Measurements from ENCODE around the gene ASPG.

The ASPG gene

DNA sequence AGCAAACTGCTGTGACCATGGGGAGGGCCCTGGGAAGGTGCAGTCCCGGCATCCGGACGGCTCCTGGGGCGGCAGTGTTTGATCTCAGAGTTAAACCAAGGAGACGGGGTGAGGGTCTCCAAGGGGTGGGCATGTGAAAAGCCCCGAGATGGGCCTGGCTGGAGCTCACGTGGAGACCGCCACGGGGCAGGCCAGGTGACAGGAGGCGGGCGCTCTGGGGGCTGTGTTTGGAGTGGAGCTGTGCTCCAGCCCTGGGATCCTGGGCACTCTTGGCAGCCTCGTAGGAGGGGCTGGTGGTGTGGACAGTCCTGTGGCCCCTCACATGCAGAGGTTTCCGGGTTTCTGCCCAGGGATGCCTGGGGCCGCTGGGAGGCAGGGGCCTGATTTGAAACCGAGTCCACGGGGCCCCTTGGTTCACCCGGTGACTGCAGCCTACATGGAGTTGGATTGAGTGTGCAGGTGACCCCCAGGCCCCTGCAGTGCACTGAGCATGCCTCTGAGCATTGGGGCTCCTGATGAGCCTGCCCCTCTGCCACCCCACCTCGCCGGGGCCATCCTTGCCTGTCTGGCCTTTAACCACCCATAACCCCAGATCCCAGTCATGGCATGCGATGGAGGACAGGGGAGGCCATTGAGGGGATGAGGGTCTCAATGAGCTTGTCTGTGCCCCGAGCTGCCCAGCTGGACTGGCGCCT is 61.3 kb downstream of the ASPG start:
- DNase-seq (ENCODE audit: low spot score), result no peak
- in situ Hi-C loops (cut with MboI; ENCODE audit: low pct_unique_long_range_greater_than_20kb, low sequenced_read_pairs, unreplicated experiment), result no loop called here
- TF ChIP-seq CTCF (IDR thresholded peaks at IDR 0.05; ENCODE audit: extremely low read depth, insufficient read depth, missing control alignments), result no peak

DNA sequence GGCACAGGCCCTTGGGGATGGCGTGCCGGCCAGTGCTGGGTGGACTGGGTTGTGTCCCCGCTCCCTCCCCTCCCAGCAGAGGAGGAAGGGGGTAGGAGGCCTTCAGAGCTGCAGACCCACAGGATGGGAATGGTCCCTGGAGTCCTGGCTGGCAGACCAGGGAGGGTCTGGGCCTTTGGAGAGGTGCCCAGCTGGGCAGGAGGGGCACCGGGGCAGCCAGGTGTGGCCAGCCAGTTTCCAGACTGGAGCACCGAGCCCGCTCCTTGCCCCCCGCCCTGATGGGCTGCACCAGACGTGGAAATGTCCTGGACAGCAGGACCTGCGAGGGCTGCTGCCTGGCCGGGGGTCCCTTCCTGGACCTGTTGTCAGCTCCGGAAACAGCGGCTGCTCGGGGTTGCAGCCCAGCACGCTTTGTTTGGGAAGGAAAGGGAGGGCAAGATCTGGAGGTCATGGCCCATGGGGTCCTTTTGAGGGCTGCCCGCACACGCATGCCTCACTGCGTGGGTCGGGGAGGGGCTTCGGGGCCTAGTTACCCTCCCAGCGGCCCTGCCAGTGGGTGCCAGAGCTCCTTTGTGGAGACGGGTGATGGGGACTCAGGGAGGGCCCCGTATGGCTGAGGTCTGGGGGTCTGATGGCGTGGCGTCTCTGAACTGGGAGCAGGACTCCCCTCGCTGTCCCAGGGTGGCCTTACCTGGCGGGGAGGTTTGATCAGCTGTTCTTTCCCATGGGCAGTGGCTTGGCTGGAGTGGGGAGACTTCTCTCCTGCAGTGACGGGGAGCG is 62.0 kb downstream of the ASPG start:
- no peak for TF ChIP-seq CTCF (IDR thresholded peaks at IDR 0.05; ENCODE audit: extremely low read depth, insufficient read depth, missing control alignments)
- no peak for DNase-seq (ENCODE audit: low spot score)
- in situ Hi-C loops (cut with MboI; ENCODE audit: low pct_unique_long_range_greater_than_20kb, low sequenced_read_pairs, unreplicated experiment), result no loop called here

DNA sequence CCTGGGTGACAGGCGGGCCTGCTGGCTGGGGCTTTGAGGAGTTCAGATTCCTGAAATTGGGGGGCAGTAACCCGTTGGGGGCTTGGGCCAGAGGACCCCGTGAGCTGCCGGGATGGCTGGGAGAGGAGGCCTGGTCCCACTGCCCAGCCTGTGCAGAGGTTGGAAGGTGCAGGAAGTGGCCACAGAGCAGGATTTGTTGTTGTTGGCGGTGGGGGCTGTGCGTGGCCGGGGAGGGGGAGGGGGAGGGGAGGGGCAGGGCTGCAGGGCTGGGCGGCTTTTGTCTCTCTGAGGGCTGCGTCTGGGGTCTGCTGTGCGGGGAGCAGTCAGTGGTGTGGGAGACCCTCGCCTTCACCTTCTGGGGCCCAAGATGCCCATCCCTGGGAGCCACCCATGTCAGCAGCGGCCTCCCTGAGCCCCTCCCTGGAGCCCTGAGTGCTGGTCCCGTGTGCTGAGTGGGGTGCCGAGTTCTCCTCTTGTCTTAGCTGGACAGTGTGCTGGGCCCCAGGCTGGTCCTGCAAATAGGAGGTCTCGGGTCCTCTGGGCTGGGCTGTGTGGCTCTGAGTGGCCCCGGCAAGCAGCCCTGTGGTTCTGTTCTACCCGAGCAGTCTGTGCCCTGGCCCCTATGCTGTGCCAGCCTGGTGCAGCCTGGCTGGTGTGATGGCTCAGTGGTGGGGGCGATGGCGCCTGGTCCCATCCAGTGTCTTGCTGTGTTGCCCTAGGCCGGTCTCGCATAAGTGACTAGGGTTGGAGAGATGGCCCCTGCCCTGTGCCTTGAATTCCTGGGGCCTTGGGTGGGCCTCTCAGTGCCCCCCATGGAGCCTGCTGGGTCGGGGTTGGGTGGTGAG is 63.2 kb downstream of the ASPG start:
- in situ Hi-C loops (cut with MboI; ENCODE audit: low pct_unique_long_range_greater_than_20kb, low sequenced_read_pairs, unreplicated experiment), result no loop called here
- no peak for DNase-seq (ENCODE audit: low spot score)
- TF ChIP-seq CTCF (IDR thresholded peaks at IDR 0.05; ENCODE audit: extremely low read depth, insufficient read depth, missing control alignments), result no peak

GRCh38 chr14:104149278-104149595 is 63.7 kb downstream of the ASPG start:
- TF ChIP-seq CTCF (IDR thresholded peaks at IDR 0.05; ENCODE audit: extremely low read depth, insufficient read depth, missing control alignments), result no peak
- in situ Hi-C loops (cut with MboI; ENCODE audit: low pct_unique_long_range_greater_than_20kb, low sequenced_read_pairs, unreplicated experiment), result no loop called here
- DNase-seq (ENCODE audit: low spot score), result no peak

DNA sequence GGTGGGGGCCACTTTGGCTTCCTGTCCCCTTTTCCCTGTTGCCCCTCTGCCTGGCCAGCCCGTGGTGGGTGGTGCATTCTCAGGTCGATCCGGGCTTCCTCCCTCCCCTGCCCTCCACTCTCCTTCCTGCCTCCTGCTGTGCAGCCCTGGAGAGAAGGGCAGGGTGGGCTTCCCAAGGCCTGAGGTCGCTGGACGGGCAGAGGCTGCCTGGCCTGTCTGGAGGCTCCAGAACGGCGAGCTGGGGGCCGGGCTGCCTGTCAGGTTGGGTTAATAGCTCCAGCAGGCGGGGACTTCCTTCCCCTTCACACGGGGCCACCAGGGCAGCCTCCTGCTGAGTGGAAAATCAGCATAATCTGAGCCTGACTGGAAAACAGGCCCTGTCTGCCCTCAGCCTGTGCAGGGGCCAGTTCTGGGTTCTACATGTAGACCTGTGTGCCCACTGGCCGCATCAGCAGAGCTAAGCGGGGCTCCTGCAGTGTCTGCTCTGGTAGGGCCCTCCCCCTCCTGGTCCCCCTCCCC is 64.2 kb downstream of the ASPG start:
- no peak for DNase-seq (ENCODE audit: low spot score)
- in situ Hi-C loops (cut with MboI; ENCODE audit: low pct_unique_long_range_greater_than_20kb, low sequenced_read_pairs, unreplicated experiment), result no loop called here
- TF ChIP-seq CTCF (IDR thresholded peaks at IDR 0.05; ENCODE audit: extremely low read depth, insufficient read depth, missing control alignments), result no peak
